Neural cell (in vitro differentiated cells): Measurements from ENCODE around the gene IL7R.

Source experiments
- EP300 ChIP-seq: fragments of 450-650 bp; conservative IDR thresholded peaks from 2 replicates; pipeline ENCODE4 v1.6.1; 2014; ENCODE audit warnings: antibody characterized with exemption, mild to moderate bottlenecking, moderate library complexity; ENCODE audit not compliant: poor library complexity, severe bottlenecking
- EZH2 ChIP-seq: fragments of 200-600, 300-800 bp; shearing (Covaris generic), sonication (generic); IDR thresholded peaks from 2 replicates; pipeline ENCODE4 v1.6.1; 2014; ENCODE audit warnings: antibody characterized with exemption, low read length, borderline replicate concordance, mild to moderate bottlenecking; ENCODE audit not compliant: insufficient read depth, poor library complexity, severe bottlenecking
- MXI1 ChIP-seq: fragments of 450-650 bp; conservative IDR thresholded peaks from 2 replicates; pipeline ENCODE4 v1.6.1; 2014; ENCODE audit warnings: antibody characterized with exemption, mild to moderate bottlenecking; ENCODE audit not compliant: poor library complexity, severe bottlenecking
- POLR2AphosphoS5 ChIP-seq: IDR thresholded peaks from 2 replicates; pipeline ENCODE4 v1.6.1; 2012
- REST ChIP-seq: IDR thresholded peaks from 2 replicates; pipeline ENCODE4 v1.6.1; 2012; ENCODE audit warnings: borderline replicate concordance
- TF ChIP-seq, protein P1 (sequence below): fragments of 450-650 bp; IDR thresholded peaks from 2 replicates; pipeline ENCODE4 v1.5.1; 2014; ENCODE audit warnings: antibody characterized with exemption, mild to moderate bottlenecking, moderate library complexity; ENCODE audit not compliant: poor library complexity, severe bottlenecking

DNA sequence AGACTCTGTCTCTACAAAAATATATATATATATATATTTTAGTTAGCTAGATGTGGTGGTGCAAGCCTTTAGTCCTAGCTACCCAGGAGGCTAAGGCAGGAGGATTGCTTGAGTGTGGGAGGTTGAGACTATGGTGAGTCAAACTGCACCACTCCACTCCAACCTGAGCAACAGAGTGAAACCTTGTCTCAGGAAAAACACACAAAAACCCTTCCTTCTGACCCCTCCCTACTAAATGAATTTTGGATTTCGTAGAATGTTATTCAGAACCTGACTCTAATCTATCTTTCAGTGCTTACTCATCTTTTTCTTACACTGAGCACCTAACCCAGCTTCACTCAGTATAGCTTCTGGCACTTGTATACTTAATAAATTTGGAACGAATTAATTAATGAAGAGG is 35.2 kb upstream of the IL7R start:
- TF ChIP-seq, protein P1, sequence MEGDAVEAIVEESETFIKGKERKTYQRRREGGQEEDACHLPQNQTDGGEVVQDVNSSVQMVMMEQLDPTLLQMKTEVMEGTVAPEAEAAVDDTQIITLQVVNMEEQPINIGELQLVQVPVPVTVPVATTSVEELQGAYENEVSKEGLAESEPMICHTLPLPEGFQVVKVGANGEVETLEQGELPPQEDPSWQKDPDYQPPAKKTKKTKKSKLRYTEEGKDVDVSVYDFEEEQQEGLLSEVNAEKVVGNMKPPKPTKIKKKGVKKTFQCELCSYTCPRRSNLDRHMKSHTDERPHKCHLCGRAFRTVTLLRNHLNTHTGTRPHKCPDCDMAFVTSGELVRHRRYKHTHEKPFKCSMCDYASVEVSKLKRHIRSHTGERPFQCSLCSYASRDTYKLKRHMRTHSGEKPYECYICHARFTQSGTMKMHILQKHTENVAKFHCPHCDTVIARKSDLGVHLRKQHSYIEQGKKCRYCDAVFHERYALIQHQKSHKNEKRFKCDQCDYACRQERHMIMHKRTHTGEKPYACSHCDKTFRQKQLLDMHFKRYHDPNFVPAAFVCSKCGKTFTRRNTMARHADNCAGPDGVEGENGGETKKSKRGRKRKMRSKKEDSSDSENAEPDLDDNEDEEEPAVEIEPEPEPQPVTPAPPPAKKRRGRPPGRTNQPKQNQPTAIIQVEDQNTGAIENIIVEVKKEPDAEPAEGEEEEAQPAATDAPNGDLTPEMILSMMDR, result no peak
- TF ChIP-seq POLR2AphosphoS5 (no peak), EZH2 (no peak), REST (no peak), MXI1 (no peak), EP300 (no peak)
